Endothelial cell of umbilical vein (primary cell): ENCODE data around the gene TBC1D19. TPM values are rescaled to one million over a fixed set of nuclear protein-coding genes. Genes with fewer than 3 reads are reported as not detected.

ENCODE experiments used
- BruUV-seq: library from RNA; stranded (reverse); fragments of 400-500 nt; replicated peaks from 2 replicates; lab custom pipeline; 2021; lab: Mats Ljungman, UMichigan
- CTCF ChIA-PET: fragments of 300-600, 350-600 bp; sonication (Branson Sonifier 250); formaldehyde crosslinking; loops from one replicate; lab custom pipeline; 2021; ENCODE audit warnings: antibody characterized with exemption, inconsistent platforms; lab: Charles Lee
- POLR2A ChIA-PET: fragments of 300-600, 350-600 bp; sonication (Branson Sonifier 250); formaldehyde crosslinking; loops from one replicate; lab custom pipeline; 2021; ENCODE audit warnings: antibody characterized with exemption, inconsistent platforms; lab: Charles Lee
- DNase-seq: peaks from one replicate; pipeline ENCODE4 v3.0.0-alpha.2; 2011; ENCODE audit warnings: low read depth, low spot score
- FAIRE-seq: peaks from 2 replicates; lab custom pipeline; 2011; peaks lifted over from hg19 to GRCh38; lab: Jason Lieb, UNC
- H2AFZ ChIP-seq: 2 replicates; pipeline ENCODE4 v1.6.0; 2012; ENCODE audit warnings: low read depth, low read length, control low read depth, inconsistent platforms
- H3K27ac ChIP-seq: 2 replicates; pipeline ENCODE4 v1.5.1; 2011; ENCODE audit warnings: low read depth, mild to moderate bottlenecking, control low read depth, low read length, moderate library complexity; ENCODE audit not compliant: insufficient read depth
- H3K27me3 ChIP-seq, 2 experiments: 2 replicates each; pipeline versions ENCODE4 v1.6.0 to v1.6.1; 2011; ENCODE audit warnings: low read length in 2 of 2, mixed read lengths in 1 of 2; ENCODE audit not compliant: control insufficient read depth in 2 of 2, insufficient read depth in 2 of 2
- H3K36me3 ChIP-seq, 2 experiments: 2 replicates in 1 of 2; 3 replicates in 1 of 2; pipeline ENCODE4 v1.5.1; 2011; ENCODE audit warnings: low read length in 2 of 2, mild to moderate bottlenecking in 1 of 2, moderate library complexity in 1 of 2; ENCODE audit not compliant: control insufficient read depth in 2 of 2, insufficient read depth in 2 of 2; ENCODE audit errors: extremely low read depth in 1 of 2
- H3K4me1 ChIP-seq: 3 replicates; pipeline ENCODE4 v1.5.1; 2011; ENCODE audit warnings: mild to moderate bottlenecking, low read length; ENCODE audit not compliant: control insufficient read depth, insufficient read depth; ENCODE audit errors: extremely low read depth
- H3K4me2 ChIP-seq: 2 replicates; pipeline ENCODE4 v1.6.1; 2011; ENCODE audit warnings: low read length, control low read depth, mixed read lengths; ENCODE audit not compliant: insufficient read depth
- H3K4me3 ChIP-seq, 3 experiments: fragments of 200-600 bp in 1 of 3; sonication (generic), shearing (Covaris generic) in 1 of 3; replicated peaks in 1 of 3; 2 replicates each; pipeline ENCODE4 v1.5.1; 2011 to 2016; ENCODE audit warnings: control low read depth in 3 of 3, low read length in 3 of 3, mild to moderate bottlenecking in 2 of 3, inconsistent platforms in 1 of 3, low read depth in 1 of 3, moderate library complexity in 1 of 3; ENCODE audit not compliant: insufficient read depth in 1 of 3
- H3K79me2 ChIP-seq: 2 replicates; pipeline ENCODE4 v1.6.0; 2012; ENCODE audit warnings: low read length, inconsistent platforms; ENCODE audit not compliant: control insufficient read depth, insufficient read depth
- H3K9ac ChIP-seq: replicated peaks from 2 replicates; pipeline ENCODE3; 2011; ENCODE audit warnings: low read length, control low read depth; ENCODE audit not compliant: insufficient read depth; ENCODE audit errors: extremely low read depth
- H3K9me1 ChIP-seq: replicated peaks from 3 replicates; pipeline ENCODE4 v1.6.0; 2011; ENCODE audit warnings: mild to moderate bottlenecking, low read length; ENCODE audit not compliant: control insufficient read depth, insufficient read depth; ENCODE audit errors: extremely low read depth
- H3K9me3 ChIP-seq: replicated peaks from 2 replicates; pipeline ENCODE4 v1.5.1; 2012; ENCODE audit warnings: low read length, inconsistent platforms; ENCODE audit not compliant: control insufficient read depth, insufficient read depth
- H4K20me1 ChIP-seq: replicated peaks from 2 replicates; pipeline ENCODE3; 2011; ENCODE audit warnings: mild to moderate bottlenecking, low read length; ENCODE audit not compliant: control insufficient read depth, insufficient read depth; ENCODE audit errors: extremely low read depth
- GATA2 ChIP-seq: IDR thresholded peaks from 2 replicates; pipeline ENCODE4 v1.7.0; 2011; ENCODE audit warnings: low read depth, mild to moderate bottlenecking, moderate library complexity, mixed read lengths, low read length; ENCODE audit not compliant: insufficient read length, insufficient read depth
- JUN ChIP-seq: IDR thresholded peaks from 2 replicates; pipeline ENCODE4 v1.6.1; 2011; ENCODE audit warnings: borderline replicate concordance, low read depth; ENCODE audit not compliant: insufficient read length, insufficient read depth
- MYC ChIP-seq: IDR thresholded peaks from one replicate; pipeline ENCODE4 v1.6.1; 2011; ENCODE audit warnings: mild to moderate bottlenecking, low read depth, low read length
- dilution Hi-C: fragments of 300-500 bp; cut with MboI; formaldehyde crosslinking; loops from one replicate; pipeline ENCODE4 v1.15.0; 2019; ENCODE audit warnings: low sequenced_read_pairs; ENCODE audit not compliant: extremely low pct_ligation_motif_present
- intact Hi-C: fragments of 100-400 bp; cut with micrococcal nuclease; formaldehyde crosslinking; loops from one replicate; pipeline ENCODE4 v1.10.0; 2022
- polyA plus RNA-seq, 4 experiments: library from polyadenylated mRNA; depleted of rRNA in 3 of 4; stranded (reverse) in 3 of 4; unstranded in 1 of 4; fragments of >200 nt; gene quantifications; 2 replicates each; pipeline versions ENCODE4 v1.2.1 to v1.2.3, GENCODE V29; 2011 to 2012; ENCODE audit warnings: missing spikeins in 1 of 4
- total RNA-seq: library from RNA; stranded (reverse); gene quantifications from 2 replicates; pipeline ENCODE4 v1.2.3, GENCODE V29; 2021

Gene TBC1D19
- total and polyA plus RNA-seq, 2 donors (not counting 3 experiments of a cell fraction or from before 2014, with no cell fraction given), result 4.4 to 5.9 TPM

DNA sequence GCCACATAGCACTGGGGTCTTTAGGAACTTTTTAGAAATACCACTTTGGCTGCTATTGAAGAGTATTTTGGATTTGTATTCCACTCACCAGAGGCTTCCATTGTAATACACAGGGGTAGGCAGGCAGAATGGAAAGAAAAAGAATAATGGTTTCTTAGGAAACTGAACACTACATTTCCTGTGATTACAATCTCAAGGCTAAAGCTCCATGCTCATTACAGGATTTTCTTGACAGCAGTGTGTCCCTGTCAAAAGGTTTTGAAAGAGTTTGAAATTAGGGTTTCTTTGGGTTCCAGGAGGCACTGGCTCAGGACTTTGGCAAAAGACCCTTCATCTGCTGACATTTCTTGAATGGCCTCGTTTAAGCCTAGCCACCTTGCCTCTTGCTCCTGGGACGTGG, 201.9 kb downstream of the TBC1D19 start:
- H3K27me3 ChIP-seq, result no peaks in the 10 kb centered on the region
- no peak overlapping the region for H2AFZ ChIP-seq
- no peaks in the 10 kb centered on the region for H4K20me1 ChIP-seq
- POLR2A ChIA-PET, result no interaction called here
- dilution Hi-C loops, result no loop called here
- H3K79me2 ChIP-seq, result no peaks in the 10 kb centered on the region
- H3K4me2 ChIP-seq, result no peak overlapping the region
- no TSS peak for BruUV-seq
- H3K9me3 ChIP-seq, result no peaks in the 10 kb centered on the region
- no peak overlapping the region for H3K27ac ChIP-seq
- FAIRE-seq, result no peak
- H3K4me1 ChIP-seq, result peaks cover 36% of the 10 kb centered on the region
- no peaks in the 10 kb centered on the region for H3K36me3 ChIP-seq
- CTCF ChIA-PET, result interaction anchor here (1.0 kb wide), 1 partner anchor 75 kb away, joined by 3 read pairs; the partner anchor contains the start of gene STIM2
- H3K9me1 ChIP-seq, result no peaks in the 10 kb centered on the region
- intact Hi-C loops, result loop anchor here (2.0 kb wide), 2 partner anchors 27 to 219 kb away; no protein-coding TSS in a partner anchor
- peak; percentile 50 for DNase-seq
- no peak overlapping the region for H3K9ac ChIP-seq
- no peak overlapping the region for H3K4me3 ChIP-seq
- TF ChIP-seq GATA2, result peak; percentile 46
- TF ChIP-seq MYC, result no peak

DNA sequence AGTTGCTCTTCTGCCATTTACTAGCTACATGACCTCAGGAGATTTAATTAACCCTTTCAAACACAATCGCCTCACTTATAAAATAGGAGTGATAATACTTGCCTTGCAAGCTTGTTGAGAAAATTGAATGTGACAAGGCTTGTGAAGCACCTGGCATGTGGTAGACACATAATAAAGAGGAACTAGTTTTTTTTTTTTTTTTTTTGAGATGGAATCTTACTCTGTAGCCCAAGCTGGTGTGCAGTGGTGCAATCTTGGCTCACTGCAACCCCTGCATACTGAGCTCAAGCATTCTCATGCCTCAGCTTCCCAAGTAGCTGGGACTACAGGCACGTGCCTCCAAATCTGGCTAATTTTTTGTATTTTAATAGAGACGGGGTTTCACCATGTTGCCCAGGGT, 203.0 kb downstream of the TBC1D19 start:
- H3K9me3 ChIP-seq, result no peaks in the 10 kb centered on the region
- H3K4me2 ChIP-seq, result no peak overlapping the region
- no peaks in the 10 kb centered on the region for H4K20me1 ChIP-seq
- BruUV-seq, result no TSS peak
- no peak for FAIRE-seq
- no peaks in the 10 kb centered on the region for H3K79me2 ChIP-seq
- POLR2A ChIA-PET, result no interaction called here
- no peaks in the 10 kb centered on the region for H3K9me1 ChIP-seq
- no peak overlapping the region for H3K4me3 ChIP-seq
- no peak for TF ChIP-seq GATA2
- no peak for TF ChIP-seq JUN
- H3K9ac ChIP-seq, result no peak overlapping the region
- no peak overlapping the region for H2AFZ ChIP-seq
- H3K27ac ChIP-seq, result no peak overlapping the region
- CTCF ChIA-PET, result interaction anchor here (1.5 to 2.4 kb wide), 3 partner anchors 74 to 223 kb away, joined by 4 to 12 read pairs (median 5); partner anchors contain the start of gene STIM2
- H3K36me3 ChIP-seq, result no peaks in the 10 kb centered on the region
- dilution Hi-C loops, result no loop called here
- H3K4me1 ChIP-seq, result peaks cover 36% of the 10 kb centered on the region
- no peaks in the 10 kb centered on the region for H3K27me3 ChIP-seq
- DNase-seq, result no peak
- intact Hi-C loops, result loop anchor here (2.0 kb wide), 2 partner anchors 26 to 218 kb away; no protein-coding TSS in a partner anchor
